Activated naive CD4-positive, alpha-beta T cell treated with anti-CD3 and anti-CD28 coated beads for 36 hours (primary cell): Measurements from ENCODE around the gene UMODL1. TPM values are rescaled to one million over a fixed set of nuclear protein-coding genes. Genes with fewer than 3 reads are reported as not detected.

Experiments
- CTCF ChIA-PET: fragments of 350-600 bp; sonication (Branson Sonifier 250); formaldehyde crosslinking; loops from one replicate; lab custom pipeline; 2021; ENCODE audit warnings: antibody characterized with exemption; lab: Charles Lee
- DNase-seq: peaks from one replicate; pipeline ENCODE4 v3.0.0-alpha.2; 2020
- H3K27ac Mint-ChIP-seq: one replicate; pipeline ENCODE4 v1.8.0; 2021; ENCODE audit warnings: mild to moderate bottlenecking, mixed read lengths
- H3K27me3 Mint-ChIP-seq: one replicate; pipeline ENCODE4 v1.8.0; 2021; ENCODE audit warnings: low read depth, mixed read lengths
- H3K36me3 Mint-ChIP-seq: one replicate; pipeline ENCODE4 v1.8.0; 2021; ENCODE audit warnings: low read depth, mixed read lengths
- H3K4me1 Mint-ChIP-seq: one replicate; pipeline ENCODE4 v1.8.0; 2021; ENCODE audit warnings: low read depth, mixed read lengths
- H3K4me3 Mint-ChIP-seq: one replicate; pipeline ENCODE4 v1.8.0; 2021; ENCODE audit warnings: mild to moderate bottlenecking, moderate library complexity, mixed read lengths
- H3K9me3 Mint-ChIP-seq: one replicate; pipeline ENCODE4 v1.8.0; 2021; ENCODE audit warnings: mixed read lengths
- intact Hi-C: fragments of 100-400 bp; cut with micrococcal nuclease; formaldehyde crosslinking; loops from one replicate; pipeline ENCODE4 v1.15.1; 2023
- total RNA-seq, 2 experiments: library from RNA; stranded (reverse); gene quantifications; one replicate each; pipeline ENCODE4 v1.2.3, GENCODE V29; 2021

UMODL1 gene
- total RNA-seq, 2 experiments from 2014 or later, result not detected

DNA sequence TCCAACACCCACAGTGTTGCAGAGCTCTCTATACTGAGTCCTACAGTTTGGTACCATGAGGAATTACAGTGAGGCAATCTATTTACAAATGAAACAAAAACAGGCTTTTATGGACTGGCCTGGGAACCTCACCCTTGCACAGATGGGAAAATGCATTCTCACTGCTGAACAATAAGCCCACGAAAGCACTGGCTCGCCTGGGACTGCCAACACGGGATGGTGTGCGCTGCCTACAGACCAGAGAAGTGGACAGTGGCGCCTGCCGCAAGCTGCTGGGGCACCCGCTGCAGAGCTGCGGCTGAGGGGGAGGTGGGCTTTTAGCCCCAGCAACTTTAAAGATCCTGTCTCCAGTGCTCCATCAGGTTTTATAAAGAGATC is 119.4 kb downstream of the UMODL1 start:
- CTCF ChIA-PET, result interaction anchor here (0.6 to 3.5 kb wide), 8 partner anchors 27 to 727 kb away, joined by 3 to 19 read pairs (median 4); no protein-coding TSS in a partner anchor
- intact Hi-C loops, result no loop called here
- Mint-ChIP-seq H3K9me3 (peaks cover 14% of the 10 kb centered on the region), H3K36me3 (peaks cover 1% of the 10 kb centered on the region), H3K27me3 (no peaks in the 10 kb centered on the region), H3K27ac (no peak overlapping the region), H3K4me1 (peaks cover 81% of the 10 kb centered on the region), H3K4me3 (no peak overlapping the region)
- DNase-seq, result no peak

DNA sequence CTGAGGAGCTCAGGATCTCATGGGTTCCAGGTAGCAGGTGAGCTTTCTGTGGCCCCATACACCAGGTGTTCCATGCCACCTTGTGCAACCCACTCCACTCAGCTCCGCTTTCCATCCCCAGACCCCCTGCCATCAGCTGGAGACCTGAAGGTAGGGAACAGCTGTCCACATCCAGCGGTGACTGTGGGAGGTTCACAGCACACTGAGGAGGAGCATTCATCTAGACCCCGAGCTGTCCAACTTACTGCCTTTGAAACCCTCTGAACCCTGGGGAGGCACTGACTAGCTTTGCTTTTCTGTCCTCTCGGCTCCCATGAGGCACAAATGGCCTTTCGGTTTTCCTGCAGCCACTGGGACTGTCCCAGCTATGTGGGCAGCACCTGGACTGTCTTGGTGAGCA is 119.9 kb downstream of the UMODL1 start:
- Mint-ChIP-seq H3K27me3 (no peaks in the 10 kb centered on the region), H3K27ac (no peak overlapping the region), H3K4me3 (no peak overlapping the region), H3K4me1 (peaks cover 77% of the 10 kb centered on the region), H3K9me3 (peaks cover 8% of the 10 kb centered on the region), H3K36me3 (peaks cover under 1% of the 10 kb centered on the region)
- intact Hi-C loops, result no loop called here
- no peak for DNase-seq
- CTCF ChIA-PET, result interaction anchor here (0.6 to 3.5 kb wide), 6 partner anchors 27 to 728 kb away, joined by 3 to 19 read pairs (median 4); no protein-coding TSS in a partner anchor

DNA sequence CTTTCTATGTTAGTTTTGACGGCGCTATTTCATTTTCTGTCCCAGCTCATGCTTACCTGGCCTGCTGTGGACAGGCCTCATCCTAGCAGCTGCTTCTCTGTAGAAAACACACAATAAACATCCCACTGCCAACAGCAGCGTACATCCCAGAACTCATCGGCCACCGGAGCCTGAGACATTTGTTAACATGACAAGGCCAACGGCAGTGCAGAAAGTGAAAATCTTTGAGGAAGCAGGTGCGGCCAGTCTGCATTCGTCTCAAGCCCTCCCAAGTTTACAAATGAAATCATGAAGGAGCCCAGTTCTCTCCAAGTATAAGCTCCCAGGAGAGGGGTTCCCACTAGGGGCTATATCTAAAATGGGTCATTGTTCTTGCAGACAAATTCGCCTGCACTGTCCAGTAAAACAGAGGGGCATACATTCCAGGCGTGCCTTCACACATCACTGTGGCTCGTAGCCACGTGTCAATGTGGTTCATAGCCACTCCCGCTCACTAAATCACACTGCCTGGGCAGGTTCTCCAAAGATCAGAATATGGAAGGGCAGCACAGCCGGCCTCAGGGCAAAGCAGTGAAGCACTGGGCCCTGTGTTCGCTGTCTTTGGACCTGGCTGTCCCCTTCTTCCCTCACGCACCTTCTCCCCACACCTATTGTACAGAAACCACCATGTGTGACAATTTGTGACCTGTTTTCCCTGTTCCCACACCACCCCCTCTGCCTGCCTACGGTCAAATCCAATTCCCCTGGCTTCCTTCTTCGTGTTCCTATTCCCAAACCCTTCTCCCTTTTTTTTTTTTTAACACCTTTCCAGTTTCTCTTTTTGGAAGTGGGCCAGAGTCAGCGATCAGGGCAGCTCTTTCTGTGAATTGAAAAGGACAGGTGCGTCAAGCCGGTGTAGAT is 120.8 kb downstream of the UMODL1 start:
- intact Hi-C loops, result no loop called here
- no peak overlapping the region for H3K27ac Mint-ChIP-seq

More for the DNA sequence above, 120.8 kb downstream of the UMODL1 start:
- Mint-ChIP-seq H3K27me3 (no peaks in the 10 kb centered on the region), H3K4me1 (peaks cover 69% of the 10 kb centered on the region), H3K36me3 (no peaks in the 10 kb centered on the region), H3K4me3 (no peak overlapping the region), H3K9me3 (no peaks in the 10 kb centered on the region)
- no peak for DNase-seq
- CTCF ChIA-PET, result interaction anchor here (1.0 to 1.8 kb wide), 6 partner anchors 11 to 67 kb away, joined by 4 to 7 read pairs (median 5); no protein-coding TSS in a partner anchor

Other genes starting within 250 kb of the UMODL1 start
- gene PRDM15, start 192.0 kb upstream of the UMODL1 start, total RNA-seq, result 1 to 10 TPM; 9.6 to 9.8 TPM
- 1 to 10 TPM; 6.9 to 7.3 TPM for gene C2CD2, start 117.3 kb upstream of the UMODL1 start, total RNA-seq
- 10 to 100 TPM; 27.8 to 28.0 TPM for gene ZBTB21, start 61.0 kb upstream of the UMODL1 start, total RNA-seq
- 10 to 100 TPM; 27.8 to 28.7 TPM for gene ABCG1, start 147.8 kb downstream of the UMODL1 start, total RNA-seq
- gene TFF3, start 244.1 kb downstream of the UMODL1 start, total RNA-seq, result not detected